Stimulated activated CD8-positive, alpha-beta memory T cell treated with anti-CD3 and anti-CD28 coated beads, Interleukin-7, amount 100 ng/mL, for 4 hours (primary cell): ENCODE data around the gene SURF6.
"Not testable (repeated sequence)": the region's sequence is repeated elsewhere in the genome, so short reads cannot be mapped to it uniquely, and the experiment has no call there.

ENCODE experiments used
- DNase-seq, 2 donors: peaks; one replicate each; pipeline ENCODE4 v3.0.0-alpha.2; 2020; ENCODE audit warnings: low read depth in 2 of 2

Gene SURF6

DNA sequence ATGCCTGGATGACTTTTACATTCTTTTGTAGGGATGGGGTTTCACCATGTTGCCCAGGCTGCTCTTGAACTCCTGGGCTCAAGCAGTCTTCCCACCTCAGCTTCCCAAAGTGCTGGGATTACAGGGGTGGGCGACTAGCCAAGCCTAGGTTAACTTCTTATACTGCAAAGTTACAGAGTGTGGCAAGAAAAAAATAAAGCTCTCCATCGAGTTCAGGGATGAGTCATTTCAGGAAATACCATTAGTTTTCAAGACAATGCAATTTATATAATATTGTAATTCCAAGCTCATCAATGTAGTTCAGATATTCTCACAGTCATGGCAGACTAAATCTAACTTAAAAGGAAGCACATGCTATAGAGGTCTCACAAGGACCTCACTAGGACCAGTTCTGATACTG lies 49.5 kb downstream of the SURF6 start:
- DNase-seq, result no peak

DNA sequence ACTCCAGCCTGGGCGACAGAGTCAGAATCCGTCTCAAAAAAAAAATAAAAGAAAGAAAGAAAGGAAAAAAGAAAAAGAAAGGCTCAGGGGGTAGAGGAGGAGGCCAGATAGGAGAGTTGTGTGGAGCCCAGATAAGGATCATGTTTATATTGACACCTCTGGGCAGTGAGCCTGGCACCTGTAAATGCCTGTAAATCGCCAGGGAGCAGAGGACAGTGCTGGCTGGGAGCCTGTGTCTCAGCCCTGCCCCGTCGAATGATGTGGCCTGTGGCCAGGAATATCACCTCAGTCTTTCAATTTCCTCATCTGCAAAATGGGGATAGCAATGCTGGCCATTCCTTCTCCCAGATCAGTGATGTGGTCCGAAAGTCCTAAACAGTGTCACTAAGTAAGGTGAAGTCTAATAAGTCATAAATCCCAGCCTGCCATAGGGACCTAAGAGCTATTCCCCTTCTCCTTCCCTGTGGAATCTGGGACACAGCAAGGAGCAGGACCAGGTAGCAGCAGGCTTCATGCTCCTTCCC lies 50.7 kb downstream of the SURF6 start:
- no peak for DNase-seq

DNA sequence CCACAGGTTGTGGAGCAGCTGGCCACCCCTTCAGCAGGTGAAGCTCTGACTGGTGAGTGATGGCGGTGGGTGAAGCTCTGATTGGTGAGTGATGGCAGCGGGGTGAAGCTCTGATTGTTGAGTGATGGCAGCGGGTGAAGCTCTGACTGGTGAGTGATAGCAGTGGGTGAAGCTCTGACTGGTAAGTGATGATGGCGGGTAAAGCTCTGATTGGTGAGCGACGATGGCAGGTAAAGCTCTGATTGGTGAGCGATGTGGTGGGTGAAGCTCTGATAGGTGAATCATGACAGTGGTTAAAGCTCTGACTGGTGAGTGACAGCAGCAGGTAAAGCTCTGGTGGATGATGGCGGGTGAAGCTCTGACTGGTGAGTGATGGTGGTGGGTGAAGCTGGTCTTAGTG lies 51.6 kb downstream of the SURF6 start:
- DNase-seq, result no peak

DNA sequence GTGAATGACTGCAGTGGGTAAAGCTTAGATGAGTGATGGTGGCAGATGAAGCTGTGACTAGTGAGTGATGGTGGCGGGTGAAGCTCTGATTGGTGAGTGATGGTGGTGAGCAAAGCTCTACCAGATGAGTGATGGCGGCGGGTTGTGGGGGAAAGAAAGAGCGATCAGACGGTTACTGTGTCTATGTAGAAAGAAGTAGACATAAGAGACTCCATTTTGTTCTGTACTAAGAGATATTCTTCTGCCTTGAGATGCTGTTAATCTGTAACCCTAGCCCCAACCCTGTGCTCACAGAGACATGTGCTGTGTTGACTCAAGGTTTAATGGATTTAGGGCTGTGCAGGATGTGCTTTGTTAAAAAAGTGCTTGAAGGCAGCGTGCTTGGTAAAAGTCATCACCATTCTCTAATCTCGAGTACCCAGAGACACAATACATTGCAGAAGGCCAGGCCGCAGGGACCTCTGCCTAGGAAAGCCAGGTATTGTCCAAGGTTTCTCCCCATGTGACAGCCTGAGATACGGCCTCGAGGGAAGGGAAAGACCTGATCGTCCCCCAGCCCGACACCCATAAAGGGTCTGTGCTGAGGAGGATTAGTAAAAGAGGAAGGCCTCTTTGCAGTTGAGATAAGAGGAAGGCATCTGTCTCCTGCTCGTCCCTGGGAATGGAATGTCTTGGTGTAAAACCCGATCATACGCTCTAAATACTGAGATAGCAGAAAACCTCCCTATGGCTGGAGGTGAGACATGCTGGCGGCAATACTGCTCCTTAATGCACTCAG lies 52.5 kb downstream of the SURF6 start:
- not testable (repeated sequence) for DNase-seq

DNA sequence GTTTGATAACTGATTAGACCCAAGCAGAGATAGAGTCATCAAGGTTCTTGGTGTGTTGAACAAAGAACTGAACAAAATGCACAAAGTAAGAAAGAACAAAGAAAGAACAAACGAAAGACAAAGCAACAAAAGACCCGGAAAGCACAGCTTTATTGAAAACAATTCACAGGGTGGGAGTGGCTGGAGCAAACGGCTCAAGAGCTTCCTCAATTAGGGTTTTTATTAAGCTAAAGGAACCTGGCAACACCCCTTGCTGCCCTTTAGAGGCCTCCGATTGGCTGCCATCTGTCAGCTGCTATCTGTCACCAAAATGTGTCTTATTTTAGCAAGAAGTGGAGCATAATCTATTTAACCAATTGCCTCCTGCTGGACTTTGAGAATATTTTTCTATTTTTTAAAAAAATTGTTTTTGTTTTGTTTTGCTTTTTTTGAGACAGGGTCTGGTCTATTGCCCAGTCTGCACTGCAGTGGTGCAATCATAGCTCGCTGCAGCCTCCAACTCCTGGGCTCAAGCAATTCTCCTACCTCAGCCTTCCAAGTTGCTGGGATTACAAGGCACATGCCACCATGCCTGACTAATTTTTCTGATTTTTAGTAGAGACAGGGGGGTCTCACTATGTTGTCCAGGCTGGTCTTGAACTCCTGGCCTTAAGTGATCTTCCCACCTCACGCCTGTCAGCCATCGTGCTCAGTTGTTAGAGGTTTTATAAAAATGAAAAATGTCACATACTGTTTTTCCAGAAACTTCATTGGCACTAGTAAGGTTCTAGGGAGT lies 53.3 kb downstream of the SURF6 start:
- no peak for DNase-seq

DNA sequence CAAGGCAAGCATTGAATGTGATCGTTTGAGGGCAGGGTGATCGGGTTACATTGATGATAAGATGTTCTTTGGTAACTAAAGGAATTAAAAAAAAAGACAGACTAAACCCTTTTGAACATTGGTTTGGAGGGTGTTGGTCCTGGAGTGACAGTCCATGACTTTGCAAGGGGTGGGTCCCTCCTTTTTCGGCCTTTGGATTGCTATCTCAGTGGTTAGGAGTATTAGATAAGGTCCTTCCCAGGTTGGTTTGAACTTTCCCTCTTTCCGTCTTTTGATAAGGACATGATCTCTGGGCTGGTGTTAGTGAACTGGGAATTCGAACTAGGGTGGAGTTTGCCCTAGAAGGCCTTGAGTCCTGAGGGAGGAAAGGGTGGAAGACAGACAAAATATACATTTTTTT lies 55.6 kb downstream of the SURF6 start:
- no peak for DNase-seq
